Measurements from ENCODE around the gene CSNK2A3. TPM values are rescaled to one million over a fixed set of nuclear protein-coding genes. Genes with fewer than 3 reads are reported as not detected.
"Not testable (repeated sequence)": the region's sequence is repeated elsewhere in the genome, so short reads cannot be mapped to it uniquely, and the experiment has no call there.

CSNK2A3 gene
- total RNA-seq, result under 1 TPM in 1 of 2 donors, not detected in 1; 0.26 TPM
- 1.3 reads per million in 2 donors for total RNA-seq

- H3K9me3 ChIP-seq (ENCODE audit: control insufficient read depth, low read length, poor library complexity, severe bottlenecking); H3K4me3 Mint-ChIP-seq; ATAC-seq; H3K27ac Mint-ChIP-seq; DNase-seq; H3K36me3 Mint-ChIP-seq (ENCODE audit: low read depth); H3K4me1 Mint-ChIP-seq: not testable (repeated sequence)
- peaks cover 58% of the 10 kb centered on the region for H3K27me3 Mint-ChIP-seq
Measured at GRCh38 chr11:11352878-11353277, at the start of gene CSNK2A3. Gene CSNK2A3, minus strand, starts transcription at chr11:11353250. Its CDS starts 131 bp downstream, at chr11:11353119.

GRCh38 chr11:11401960-11402535 is 49.0 kb upstream of the CSNK2A3 start:
- H3K4me3 Mint-ChIP-seq, result no peak overlapping the region
- no peak overlapping the region for H3K27ac Mint-ChIP-seq
- DNase-seq, result no peak
- no peak for ATAC-seq
- H3K9me3 ChIP-seq (ENCODE audit: control insufficient read depth, low read length, poor library complexity, severe bottlenecking), result no peaks in the 10 kb centered on the region
- H3K27me3 Mint-ChIP-seq, result peaks cover 46% of the 10 kb centered on the region
- no peaks in the 10 kb centered on the region for H3K4me1 Mint-ChIP-seq
- peaks cover 3% of the 10 kb centered on the region for H3K36me3 Mint-ChIP-seq (ENCODE audit: low read depth)

GRCh38 chr11:11400635-11401232 is 47.7 kb upstream of the CSNK2A3 start:
- Mint-ChIP-seq H3K27me3 (peaks cover 47% of the 10 kb centered on the region), H3K4me1 (no peaks in the 10 kb centered on the region), H3K4me3 (no peak overlapping the region), H3K36me3 (ENCODE audit: low read depth) (peaks cover 3% of the 10 kb centered on the region), H3K27ac (no peak overlapping the region)
- no peaks in the 10 kb centered on the region for H3K9me3 ChIP-seq (ENCODE audit: control insufficient read depth, low read length, poor library complexity, severe bottlenecking)
- DNase-seq (no peak), ATAC-seq (no peak)

GRCh38 chr11:11400121-11400520 is 47.1 kb upstream of the CSNK2A3 start:
- peaks cover 41% of the 10 kb centered on the region for H3K27me3 Mint-ChIP-seq
- peaks cover 3% of the 10 kb centered on the region for H3K36me3 Mint-ChIP-seq (ENCODE audit: low read depth)
- no peak overlapping the region for H3K27ac Mint-ChIP-seq
- no peak overlapping the region for H3K4me3 Mint-ChIP-seq
- DNase-seq (no peak), ATAC-seq (no peak)
- no peaks in the 10 kb centered on the region for H3K9me3 ChIP-seq (ENCODE audit: control insufficient read depth, low read length, poor library complexity, severe bottlenecking)
- H3K4me1 Mint-ChIP-seq, result no peaks in the 10 kb centered on the region

- no peaks in the 10 kb centered on the region for H3K36me3 Mint-ChIP-seq (ENCODE audit: low read depth)
- DNase-seq (no peak), ATAC-seq (no peak)
- H3K27me3 Mint-ChIP-seq, result peaks cover 25% of the 10 kb centered on the region
- no peak overlapping the region for H3K4me3 Mint-ChIP-seq
- H3K4me1 Mint-ChIP-seq, result no peaks in the 10 kb centered on the region
- no peaks in the 10 kb centered on the region for H3K9me3 ChIP-seq (ENCODE audit: control insufficient read depth, low read length, poor library complexity, severe bottlenecking)
- no peak overlapping the region for H3K27ac Mint-ChIP-seq
Measured at GRCh38 chr11:11397781-11398180, 44.7 kb upstream of the CSNK2A3 start.

GRCh38 chr11:11397036-11397415 is 44.0 kb upstream of the CSNK2A3 start:
- no peaks in the 10 kb centered on the region for H3K9me3 ChIP-seq (ENCODE audit: control insufficient read depth, low read length, poor library complexity, severe bottlenecking)
- peaks cover 25% of the 10 kb centered on the region for H3K27me3 Mint-ChIP-seq
- H3K36me3 Mint-ChIP-seq (ENCODE audit: low read depth), result no peaks in the 10 kb centered on the region
- no peak for DNase-seq
- H3K4me3 Mint-ChIP-seq, result no peak overlapping the region
- H3K27ac Mint-ChIP-seq, result no peak overlapping the region
- no peaks in the 10 kb centered on the region for H3K4me1 Mint-ChIP-seq
- no peak for ATAC-seq

- Mint-ChIP-seq H3K4me1 (no peaks in the 10 kb centered on the region), H3K27me3 (peaks cover 25% of the 10 kb centered on the region), H3K36me3 (ENCODE audit: low read depth) (no peaks in the 10 kb centered on the region), H3K27ac (no peak overlapping the region), H3K4me3 (no peak overlapping the region)
- DNase-seq, result no peak
- no peaks in the 10 kb centered on the region for H3K9me3 ChIP-seq (ENCODE audit: control insufficient read depth, low read length, poor library complexity, severe bottlenecking)
- ATAC-seq, result no peak
Measured at GRCh38 chr11:11396301-11397035, 43.4 kb upstream of the CSNK2A3 start.

GRCh38 chr11:11395126-11395525 is 42.1 kb upstream of the CSNK2A3 start:
- Mint-ChIP-seq H3K4me3 (no peak overlapping the region), H3K4me1 (no peaks in the 10 kb centered on the region), H3K36me3 (ENCODE audit: low read depth) (no peaks in the 10 kb centered on the region), H3K27ac (no peak overlapping the region), H3K27me3 (peaks cover 21% of the 10 kb centered on the region)
- DNase-seq (no peak), ATAC-seq (no peak)
- H3K9me3 ChIP-seq (ENCODE audit: control insufficient read depth, low read length, poor library complexity, severe bottlenecking), result no peaks in the 10 kb centered on the region

- DNase-seq (no peak), ATAC-seq (no peak)
- Mint-ChIP-seq H3K4me1 (no peaks in the 10 kb centered on the region), H3K36me3 (ENCODE audit: low read depth) (no peaks in the 10 kb centered on the region), H3K4me3 (no peak overlapping the region), H3K27ac (no peak overlapping the region), H3K27me3 (peaks cover 24% of the 10 kb centered on the region)
- H3K9me3 ChIP-seq (ENCODE audit: control insufficient read depth, low read length, poor library complexity, severe bottlenecking), result no peaks in the 10 kb centered on the region
Measured at GRCh38 chr11:11394241-11394640, 41.2 kb upstream of the CSNK2A3 start.

GRCh38 chr11:11391796-11392463 is 38.9 kb upstream of the CSNK2A3 start:
- H3K27ac Mint-ChIP-seq, result no peak overlapping the region

GRCh38 chr11:11391169-11391568 is 38.1 kb upstream of the CSNK2A3 start:
- Mint-ChIP-seq H3K27me3 (peaks cover 26% of the 10 kb centered on the region), H3K27ac (no peak overlapping the region), H3K36me3 (ENCODE audit: low read depth) (no peaks in the 10 kb centered on the region), H3K4me3 (no peak overlapping the region), H3K4me1 (no peaks in the 10 kb centered on the region)
- no peaks in the 10 kb centered on the region for H3K9me3 ChIP-seq (ENCODE audit: control insufficient read depth, low read length, poor library complexity, severe bottlenecking)
- DNase-seq, result no peak
- ATAC-seq, result no peak

More at GRCh38 chr11:11391796-11392463, 38.9 kb upstream of the CSNK2A3 start:
- Mint-ChIP-seq H3K4me1 (no peaks in the 10 kb centered on the region), H3K36me3 (ENCODE audit: low read depth) (no peaks in the 10 kb centered on the region), H3K27me3 (peaks cover 31% of the 10 kb centered on the region), H3K4me3 (no peak overlapping the region)
- no peak for ATAC-seq
- no peak for DNase-seq
- H3K9me3 ChIP-seq (ENCODE audit: control insufficient read depth, low read length, poor library complexity, severe bottlenecking), result no peaks in the 10 kb centered on the region

GRCh38 chr11:11390068-11390771 is 37.2 kb upstream of the CSNK2A3 start:
- Mint-ChIP-seq H3K27ac (no peak overlapping the region), H3K27me3 (peaks cover 26% of the 10 kb centered on the region), H3K36me3 (ENCODE audit: low read depth) (no peaks in the 10 kb centered on the region), H3K4me1 (no peaks in the 10 kb centered on the region), H3K4me3 (no peak overlapping the region)
- ATAC-seq, result no peak
- H3K9me3 ChIP-seq (ENCODE audit: control insufficient read depth, low read length, poor library complexity, severe bottlenecking), result no peaks in the 10 kb centered on the region
- DNase-seq, result no peak

GRCh38 chr11:11389238-11389637 is 36.2 kb upstream of the CSNK2A3 start:
- ATAC-seq (no peak), DNase-seq (no peak)
- no peak overlapping the region for H3K27ac Mint-ChIP-seq
- no peaks in the 10 kb centered on the region for H3K4me1 Mint-ChIP-seq
- peaks cover 20% of the 10 kb centered on the region for H3K27me3 Mint-ChIP-seq
- no peaks in the 10 kb centered on the region for H3K36me3 Mint-ChIP-seq (ENCODE audit: low read depth)
- H3K4me3 Mint-ChIP-seq, result no peak overlapping the region
- no peaks in the 10 kb centered on the region for H3K9me3 ChIP-seq (ENCODE audit: control insufficient read depth, low read length, poor library complexity, severe bottlenecking)
